Measurements from ENCODE around the gene FBXL16. TPM values are rescaled to one million over a fixed set of nuclear protein-coding genes. Genes with fewer than 3 reads are reported as not detected.

Gene FBXL16
- total RNA-seq, 1 donor from 2014 or later: 0.75 TPM

DNA sequence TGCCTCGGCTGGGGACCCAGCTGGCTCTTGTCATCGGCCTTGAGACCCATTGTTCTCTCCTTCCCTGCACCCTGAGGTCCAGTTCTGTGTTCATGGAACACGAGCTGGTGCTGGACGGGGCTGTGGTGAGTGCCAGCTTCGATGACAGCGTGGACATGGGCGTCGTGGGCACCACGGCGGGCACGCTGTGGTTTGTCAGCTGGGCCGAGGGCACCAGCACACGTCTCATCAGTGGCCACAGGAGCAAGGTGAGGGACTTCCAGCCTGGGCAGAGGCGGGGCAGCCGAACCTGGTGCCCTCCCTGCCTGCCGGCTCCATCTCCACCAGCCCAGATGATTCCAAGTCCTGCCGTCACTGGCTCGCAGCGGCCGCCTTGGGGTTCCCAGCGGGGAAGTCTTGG lies 43.0 kb downstream of the FBXL16 start:
- intact Hi-C loops (cut with micrococcal nuclease): no loop called here
- ATAC-seq (ENCODE audit: low read depth): no peak

DNA sequence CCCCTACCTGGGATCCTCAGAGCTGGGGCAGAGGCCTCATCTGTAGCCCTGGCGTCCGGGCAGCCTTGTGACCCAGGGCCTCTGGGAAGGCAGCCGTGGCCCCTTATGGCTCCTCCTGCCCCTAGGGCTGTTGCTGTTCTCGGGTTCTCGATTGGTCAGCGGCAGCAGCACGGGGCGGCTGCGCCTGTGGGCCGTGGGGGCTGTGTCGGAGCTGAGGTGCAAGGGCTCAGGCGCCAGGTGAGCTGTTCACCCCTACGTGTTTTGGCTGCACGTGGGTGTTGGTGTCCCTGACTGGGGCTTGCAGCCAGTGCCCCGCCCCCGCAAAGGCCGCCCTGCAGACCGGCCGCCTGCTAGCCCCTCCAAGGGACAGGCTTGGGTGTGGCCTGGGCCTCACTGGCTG lies 43.5 kb downstream of the FBXL16 start:
- Mint-ChIP-seq H3K9me3 (no peaks in the 10 kb centered on the region), H3K36me3 (ENCODE audit: low read depth) (no peaks in the 10 kb centered on the region), H3K27ac (no peak overlapping the region), H3K4me1 (peaks cover 7% of the 10 kb centered on the region), H3K27me3 (no peaks in the 10 kb centered on the region), H3K4me3 (no peak overlapping the region)
- TF ChIP-seq, protein P1, sequence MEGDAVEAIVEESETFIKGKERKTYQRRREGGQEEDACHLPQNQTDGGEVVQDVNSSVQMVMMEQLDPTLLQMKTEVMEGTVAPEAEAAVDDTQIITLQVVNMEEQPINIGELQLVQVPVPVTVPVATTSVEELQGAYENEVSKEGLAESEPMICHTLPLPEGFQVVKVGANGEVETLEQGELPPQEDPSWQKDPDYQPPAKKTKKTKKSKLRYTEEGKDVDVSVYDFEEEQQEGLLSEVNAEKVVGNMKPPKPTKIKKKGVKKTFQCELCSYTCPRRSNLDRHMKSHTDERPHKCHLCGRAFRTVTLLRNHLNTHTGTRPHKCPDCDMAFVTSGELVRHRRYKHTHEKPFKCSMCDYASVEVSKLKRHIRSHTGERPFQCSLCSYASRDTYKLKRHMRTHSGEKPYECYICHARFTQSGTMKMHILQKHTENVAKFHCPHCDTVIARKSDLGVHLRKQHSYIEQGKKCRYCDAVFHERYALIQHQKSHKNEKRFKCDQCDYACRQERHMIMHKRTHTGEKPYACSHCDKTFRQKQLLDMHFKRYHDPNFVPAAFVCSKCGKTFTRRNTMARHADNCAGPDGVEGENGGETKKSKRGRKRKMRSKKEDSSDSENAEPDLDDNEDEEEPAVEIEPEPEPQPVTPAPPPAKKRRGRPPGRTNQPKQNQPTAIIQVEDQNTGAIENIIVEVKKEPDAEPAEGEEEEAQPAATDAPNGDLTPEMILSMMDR (IDR thresholded peaks at IDR 0.05): no peak
- POLR2A ChIA-PET: no interaction called here
- DNase-seq (no peak), ATAC-seq (ENCODE audit: low read depth) (no peak)
- intact Hi-C loops (cut with micrococcal nuclease): no loop called here
- CTCF ChIA-PET: no interaction called here

More for the DNA sequence above, 43.0 kb downstream of the FBXL16 start:
- H3K36me3 Mint-ChIP-seq (ENCODE audit: low read depth): no peaks in the 10 kb centered on the region
- H3K27ac Mint-ChIP-seq: no peak overlapping the region
- TF ChIP-seq, protein P1 (IDR thresholded peaks at IDR 0.05): no peak
- peaks cover 11% of the 10 kb centered on the region for H3K4me1 Mint-ChIP-seq
- ChIA-PET CTCF (no interaction called here), POLR2A (no interaction called here)
- no peak overlapping the region for H3K4me3 Mint-ChIP-seq
- no peaks in the 10 kb centered on the region for H3K9me3 Mint-ChIP-seq
- DNase-seq: no peak
- no peaks in the 10 kb centered on the region for H3K27me3 Mint-ChIP-seq

DNA sequence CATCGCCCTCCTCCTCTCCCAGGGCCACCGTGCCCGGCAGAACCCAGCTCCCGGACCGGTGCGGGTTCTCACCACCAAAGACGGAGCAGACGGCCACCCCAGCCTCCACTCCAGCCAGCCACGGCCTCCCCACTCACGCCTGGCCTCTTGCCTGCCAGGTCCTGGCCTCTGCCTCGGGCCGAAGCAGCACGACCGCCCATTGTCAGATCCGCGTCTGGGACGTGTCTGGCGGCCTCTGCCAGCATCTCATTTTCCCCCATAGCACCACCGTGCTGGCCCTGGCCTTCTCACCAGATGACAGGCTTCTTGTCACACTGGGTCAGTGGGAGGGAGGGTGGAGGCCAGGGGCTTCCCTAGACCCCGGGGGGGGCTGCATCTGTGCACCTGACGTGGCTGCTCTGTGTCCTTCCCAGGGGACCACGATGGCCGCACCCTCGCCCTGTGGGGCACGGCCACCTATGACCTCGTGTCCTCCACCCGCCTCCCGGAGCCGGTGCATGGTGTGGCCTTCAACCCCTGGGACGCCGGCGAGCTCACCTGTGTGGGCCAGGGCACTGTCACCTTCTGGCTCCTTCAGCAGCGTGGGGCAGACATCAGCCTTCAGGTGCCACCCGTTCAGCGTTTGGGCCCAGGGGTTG lies 44.3 kb downstream of the FBXL16 start:
- intact Hi-C loops (cut with micrococcal nuclease): loop anchor here (2.0 kb wide), 4 partner anchors 17 to 269 kb away; partner anchors contain the start of gene METTL26
- H3K4me3 Mint-ChIP-seq: peak overlapping the region; percentile 19
- peaks cover 7% of the 10 kb centered on the region for H3K4me1 Mint-ChIP-seq
- DNase-seq (no peak), ATAC-seq (ENCODE audit: low read depth) (no peak)
- no peaks in the 10 kb centered on the region for H3K9me3 Mint-ChIP-seq
- ChIA-PET CTCF (no interaction called here), POLR2A (interaction anchor here (1.4 to 1.9 kb wide), 2 partner anchors 19 to 25 kb away, joined by 4 to 11 read pairs; partner anchors contain the start of genes METTL26 and STUB1)
- TF ChIP-seq, protein P1 (IDR thresholded peaks at IDR 0.05): no peak
- no peak overlapping the region for H3K27ac Mint-ChIP-seq
- no peaks in the 10 kb centered on the region for H3K36me3 Mint-ChIP-seq (ENCODE audit: low read depth)
- H3K27me3 Mint-ChIP-seq: no peaks in the 10 kb centered on the region

DNA sequence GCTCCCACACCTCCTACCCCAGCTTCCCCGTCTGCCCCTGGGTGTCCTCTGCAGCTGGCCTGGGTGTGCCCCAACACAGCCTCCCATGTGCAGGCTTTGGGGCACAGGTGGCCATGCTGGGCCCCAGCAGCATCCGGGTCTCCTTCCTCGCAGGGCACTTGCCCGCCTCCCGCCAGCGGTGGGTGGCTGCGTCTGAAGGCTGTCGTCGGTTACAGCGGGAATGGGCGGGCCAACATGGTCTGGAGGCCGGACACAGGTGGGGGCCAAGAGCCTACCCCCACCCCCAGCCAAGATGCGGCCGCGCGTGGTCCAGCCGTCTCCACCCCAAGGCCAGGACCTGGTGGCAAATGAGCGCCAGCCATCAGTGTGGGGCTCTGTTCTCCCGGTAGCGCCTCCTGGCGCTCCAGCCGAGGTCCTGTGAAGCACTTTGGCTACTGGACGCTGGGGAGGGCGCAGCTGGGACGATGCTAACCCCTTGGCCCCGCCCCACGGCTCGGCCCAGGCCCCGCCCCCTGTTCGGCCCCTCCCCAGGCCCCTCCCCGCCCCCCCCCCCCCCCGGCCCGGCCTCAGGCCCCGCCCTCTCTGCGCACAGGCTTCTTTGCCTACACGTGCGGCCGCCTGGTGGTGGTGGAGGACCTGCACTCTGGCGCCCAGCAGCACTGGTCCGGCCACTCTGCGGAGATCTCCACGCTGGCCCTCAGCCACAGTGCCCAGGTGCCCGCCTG lies 45.0 kb downstream of the FBXL16 start:
- ChIA-PET POLR2A (interaction anchor here (1.4 to 1.9 kb wide), 2 partner anchors 20 to 24 kb away, joined by 4 to 11 read pairs; partner anchors contain the start of genes METTL26 and STUB1), CTCF (no interaction called here)
- intact Hi-C loops (cut with micrococcal nuclease): loop anchor here (1.0 to 2.0 kb wide), 6 partner anchors 11 to 268 kb away; partner anchors contain the start of genes METTL26 and WDR90
- TF ChIP-seq, protein P1 (IDR thresholded peaks at IDR 0.05): no peak
- H3K36me3 Mint-ChIP-seq (ENCODE audit: low read depth): no peaks in the 10 kb centered on the region
- peak; percentile 61 for DNase-seq
- H3K9me3 Mint-ChIP-seq: no peaks in the 10 kb centered on the region
- no peaks in the 10 kb centered on the region for H3K27me3 Mint-ChIP-seq
- H3K27ac Mint-ChIP-seq: no peak overlapping the region
- peak; percentile 91 for ATAC-seq (ENCODE audit: low read depth)
- H3K4me3 Mint-ChIP-seq: peak overlapping the region; percentile 55
- H3K4me1 Mint-ChIP-seq: peaks cover 7% of the 10 kb centered on the region

DNA sequence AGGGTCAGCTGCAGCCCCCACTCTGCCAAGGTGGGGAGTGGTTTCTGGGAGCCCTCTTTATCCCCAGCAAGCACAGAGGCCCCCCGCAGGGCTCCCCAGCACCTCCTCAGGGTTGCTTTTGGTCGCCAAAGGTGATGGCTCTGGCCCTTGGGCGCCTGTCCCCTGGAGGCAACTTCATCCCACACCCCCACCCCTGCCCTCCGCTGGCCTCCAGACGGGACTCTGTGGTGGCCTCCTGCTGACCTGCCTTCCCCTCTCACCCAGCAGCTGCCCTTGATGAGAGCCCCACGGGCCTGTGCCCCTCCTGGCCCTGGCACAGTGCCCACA lies 45.5 kb downstream of the FBXL16 start:
- ChIA-PET CTCF (no interaction called here), POLR2A (interaction anchor here (0.6 to 1.9 kb wide), 3 partner anchors 20 to 24 kb away, joined by 4 to 11 read pairs (median 6); partner anchors contain the start of genes METTL26 and STUB1)
- Mint-ChIP-seq H3K27ac (no peak overlapping the region), H3K27me3 (no peaks in the 10 kb centered on the region), H3K4me1 (peaks cover 7% of the 10 kb centered on the region), H3K36me3 (ENCODE audit: low read depth) (no peaks in the 10 kb centered on the region), H3K4me3 (no peak overlapping the region), H3K9me3 (no peaks in the 10 kb centered on the region)
- no peak for DNase-seq
- intact Hi-C loops (cut with micrococcal nuclease): loop anchor here (1.0 to 2.0 kb wide), 6 partner anchors 11 to 267 kb away; partner anchors contain the start of genes METTL26 and WDR90
- TF ChIP-seq, protein P1 (IDR thresholded peaks at IDR 0.05): no peak
- no peak for ATAC-seq (ENCODE audit: low read depth)
